IPS-20b (cell line): ENCODE measurements around the gene NLRP7.
A peak's percentile ranks its signal among the peaks of the same experiment; 100 is the strongest.
"Not testable (repeated sequence)": the region's sequence is repeated elsewhere in the genome, so short reads cannot be mapped to it uniquely, and the experiment has no call there.

Experiments
- H3K27ac ChIP-seq: one replicate; pipeline ENCODE4 v1.5.1; 2013; ENCODE audit warnings: low read length
- H3K27me3 ChIP-seq: 2 replicates; pipeline ENCODE4 v1.6.1; 2013; ENCODE audit warnings: mild to moderate bottlenecking, low read length, inconsistent platforms; ENCODE audit not compliant: insufficient read depth
- H3K36me3 ChIP-seq: 2 replicates; pipeline ENCODE4 v1.6.1; 2013; ENCODE audit warnings: low read depth, mild to moderate bottlenecking, inconsistent platforms, low read length, moderate library complexity; ENCODE audit not compliant: insufficient read depth
- H3K4me1 ChIP-seq: 2 replicates; pipeline ENCODE4 v1.6.1; 2013; ENCODE audit warnings: mild to moderate bottlenecking, control low read depth, inconsistent platforms, low read length, moderate library complexity; ENCODE audit not compliant: insufficient read depth
- H3K4me3 ChIP-seq: 2 replicates; pipeline ENCODE4 v1.5.1; 2013; ENCODE audit warnings: mild to moderate bottlenecking, low read length, inconsistent platforms
- H3K9ac ChIP-seq: 2 replicates; pipeline ENCODE4 v1.6.1; 2013; ENCODE audit warnings: low read depth, mild to moderate bottlenecking, inconsistent platforms, low read length, moderate library complexity
- H3K9me3 ChIP-seq: 2 replicates; pipeline ENCODE4 v1.6.1; 2013; ENCODE audit warnings: mild to moderate bottlenecking, low read depth, low read length, inconsistent platforms; ENCODE audit not compliant: insufficient read depth

The NLRP7 gene

GRCh38 chr19:54894106-54894505 is 53.2 kb downstream of the NLRP7 start:
- H3K27me3 ChIP-seq, H3K4me1 ChIP-seq, H3K4me3 ChIP-seq, H3K36me3 ChIP-seq, H3K27ac ChIP-seq, H3K9me3 ChIP-seq, H3K9ac ChIP-seq: not testable (repeated sequence)

DNA sequence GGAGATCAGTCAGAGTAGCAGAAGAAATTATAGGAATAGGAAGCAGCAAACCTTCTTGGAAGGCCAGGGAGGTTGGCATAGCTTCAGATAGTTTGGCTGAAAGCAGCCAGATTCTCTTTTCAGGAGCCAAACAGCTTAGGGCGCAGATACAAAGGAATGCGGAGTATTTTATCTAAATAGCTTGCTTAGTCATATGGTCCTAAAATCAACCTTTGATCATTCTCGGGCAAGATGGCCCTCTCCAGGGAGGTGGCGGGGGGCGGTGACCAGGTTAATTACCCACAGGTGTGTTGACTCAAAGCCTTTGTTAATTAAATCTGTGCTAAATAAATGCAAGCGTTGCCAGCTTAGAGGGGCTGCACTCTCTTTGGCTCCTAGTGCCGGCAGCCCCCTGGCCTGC is 53.9 kb downstream of the NLRP7 start:
- H3K4me3 ChIP-seq: peak overlapping the region; percentile 35; the same call in 1 of the 2 replicates
- H3K27ac ChIP-seq: peak overlapping the region; percentile 56
- H3K36me3 ChIP-seq: no peaks in the 10 kb centered on the region
- peaks cover 4% of the 10 kb centered on the region for H3K4me1 ChIP-seq
- H3K9ac ChIP-seq: peak overlapping the region; percentile 32
- no peaks in the 10 kb centered on the region for H3K9me3 ChIP-seq
- no peaks in the 10 kb centered on the region for H3K27me3 ChIP-seq

- no peak overlapping the region for H3K27ac ChIP-seq
- H3K9me3 ChIP-seq: no peaks in the 10 kb centered on the region
- H3K36me3 ChIP-seq: no peaks in the 10 kb centered on the region
- H3K4me3 ChIP-seq: no peak overlapping the region
- no peaks in the 10 kb centered on the region for H3K27me3 ChIP-seq
- H3K9ac ChIP-seq: no peak overlapping the region
- H3K4me1 ChIP-seq: peaks cover 4% of the 10 kb centered on the region
These were observed 57.8 kb downstream of the NLRP7 start for GRCh38 chr19:54889566-54889965.

DNA sequence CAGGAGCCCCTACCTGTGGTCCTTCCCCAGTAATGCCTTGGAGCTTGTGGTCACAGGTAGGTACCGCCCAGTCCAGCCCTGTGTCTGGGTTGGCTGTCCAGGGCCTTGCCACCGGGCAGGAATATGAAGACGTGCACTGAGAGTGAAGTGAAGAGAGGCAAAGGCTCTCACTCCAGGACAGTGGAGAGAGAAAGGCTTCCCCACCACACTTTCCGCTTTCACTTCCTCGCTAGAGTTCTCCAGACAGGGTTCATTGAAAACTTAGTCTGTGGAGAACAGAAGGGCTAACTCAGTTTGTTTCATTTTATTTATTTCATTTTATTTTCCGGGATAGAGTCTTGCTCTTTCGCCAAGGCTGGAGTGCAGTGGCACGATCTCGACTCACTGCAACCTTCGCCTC is 59.1 kb downstream of the NLRP7 start:
- H3K9ac ChIP-seq: no peak overlapping the region
- H3K27me3 ChIP-seq: no peaks in the 10 kb centered on the region
- peaks cover 2% of the 10 kb centered on the region for H3K4me1 ChIP-seq
- H3K9me3 ChIP-seq: no peaks in the 10 kb centered on the region
- H3K4me3 ChIP-seq: no peak overlapping the region
- H3K36me3 ChIP-seq: no peaks in the 10 kb centered on the region
- H3K27ac ChIP-seq: no peak overlapping the region

GRCh38 chr19:54883228-54883627 is 64.1 kb downstream of the NLRP7 start:
- Histone ChIP-seq H3K27me3 (peaks cover 10% of the 10 kb centered on the region), H3K36me3 (no peaks in the 10 kb centered on the region), H3K9me3 (no peaks in the 10 kb centered on the region), H3K27ac (no peak overlapping the region), H3K9ac (no peak overlapping the region), H3K4me3 (no peak overlapping the region), H3K4me1 (no peaks in the 10 kb centered on the region; the same call in 1 of the 2 replicates)

DNA sequence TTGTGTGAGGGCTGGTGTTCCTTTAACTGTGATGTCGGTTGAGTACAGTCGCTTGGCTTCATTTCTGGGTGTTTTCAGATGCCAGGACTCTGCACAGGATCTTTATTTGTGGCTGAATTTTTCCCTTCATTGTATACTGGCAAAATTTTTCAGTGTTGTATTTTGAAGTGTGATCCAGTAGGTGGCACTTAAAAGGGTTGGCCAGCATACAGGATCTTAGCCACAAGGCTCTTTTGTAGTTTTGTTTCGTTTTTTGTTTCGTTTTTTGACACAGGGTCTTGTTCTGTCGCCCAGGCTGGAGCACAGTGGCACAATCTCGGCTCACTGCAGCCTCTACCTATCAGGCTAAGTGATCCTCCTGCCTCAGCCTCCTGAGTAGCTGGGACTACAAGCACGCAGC is 64.6 kb downstream of the NLRP7 start:
- Histone ChIP-seq H3K9me3 (no peaks in the 10 kb centered on the region), H3K4me3 (no peak overlapping the region), H3K27ac (no peak overlapping the region), H3K4me1 (no peaks in the 10 kb centered on the region; the same call in 1 of the 2 replicates), H3K9ac (no peak overlapping the region), H3K36me3 (no peaks in the 10 kb centered on the region), H3K27me3 (peaks cover 10% of the 10 kb centered on the region)

DNA sequence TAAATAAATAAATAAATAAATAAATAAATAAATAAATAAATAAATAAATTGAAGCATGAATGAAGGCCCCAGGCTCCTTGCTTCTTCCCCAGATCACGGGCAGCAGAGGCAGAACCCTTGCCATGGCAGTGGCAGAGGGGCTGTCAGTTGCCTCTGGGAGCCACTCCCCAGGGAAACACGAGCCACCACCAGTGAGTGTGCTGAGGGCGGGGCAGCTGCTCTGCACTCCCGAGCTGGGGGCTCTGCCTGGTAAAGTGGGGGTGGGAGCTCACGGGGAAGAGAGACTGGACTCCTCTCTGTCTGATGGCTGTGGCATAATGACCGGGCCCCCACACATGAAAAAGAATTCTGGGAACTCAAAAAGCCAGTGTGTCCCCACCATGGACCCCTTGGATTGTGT is 65.4 kb downstream of the NLRP7 start:
- H3K4me3 ChIP-seq: no peak overlapping the region
- H3K27me3 ChIP-seq: peaks cover 10% of the 10 kb centered on the region
- H3K9ac ChIP-seq: no peak overlapping the region
- no peaks in the 10 kb centered on the region for H3K36me3 ChIP-seq
- no peaks in the 10 kb centered on the region; the same call in 1 of the 2 replicates for H3K4me1 ChIP-seq
- H3K27ac ChIP-seq: no peak overlapping the region
- H3K9me3 ChIP-seq: no peaks in the 10 kb centered on the region

DNA sequence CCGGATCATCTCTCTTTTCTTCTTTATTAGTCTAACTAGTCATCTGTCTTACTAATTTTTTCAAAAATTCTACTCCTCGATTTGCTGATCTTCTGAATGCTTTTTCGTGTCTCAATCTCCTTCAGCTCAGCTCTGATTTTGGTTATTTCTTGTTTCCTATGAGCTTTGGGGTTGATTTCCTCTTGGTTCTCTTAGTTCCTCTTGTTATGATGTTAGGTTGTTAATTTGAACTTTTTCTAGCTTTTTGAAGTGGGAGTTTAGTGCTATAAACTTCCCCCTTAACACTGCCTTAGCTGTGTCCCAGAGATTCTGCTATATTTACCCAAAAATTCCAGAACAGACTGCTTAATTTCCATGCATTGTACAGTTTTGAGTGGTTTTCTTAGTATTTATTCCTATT is 69.9 kb downstream of the NLRP7 start:
- H3K4me3 ChIP-seq: no peak overlapping the region
- no peaks in the 10 kb centered on the region; the same call in 1 of the 2 replicates for H3K4me1 ChIP-seq
- H3K36me3 ChIP-seq: no peaks in the 10 kb centered on the region
- H3K27ac ChIP-seq: no peak overlapping the region
- H3K9me3 ChIP-seq: no peaks in the 10 kb centered on the region; the same call in 1 of the 2 replicates
- no peak overlapping the region for H3K9ac ChIP-seq
- peaks cover 17% of the 10 kb centered on the region for H3K27me3 ChIP-seq

DNA sequence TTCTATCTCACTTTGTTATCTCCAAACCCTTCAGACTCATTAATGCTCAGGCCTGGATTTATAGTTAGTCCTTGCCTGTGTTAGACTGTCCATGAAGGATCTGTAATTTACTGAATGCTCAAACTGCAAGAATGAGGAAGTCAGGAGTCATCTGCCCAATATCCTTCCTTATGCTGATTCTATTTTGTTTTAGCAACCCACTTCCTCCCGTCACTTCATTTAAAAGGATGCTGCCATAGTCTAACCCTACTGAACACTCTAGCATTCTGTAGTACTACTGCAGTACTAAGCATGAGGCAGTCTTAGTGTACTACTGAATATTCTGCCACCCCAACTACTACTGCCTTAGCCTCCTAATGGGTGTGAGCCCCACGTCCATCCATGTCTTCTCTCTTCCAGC is 71.8 kb downstream of the NLRP7 start:
- Histone ChIP-seq H3K36me3 (no peaks in the 10 kb centered on the region), H3K27me3 (peaks cover 10% of the 10 kb centered on the region; the same call in 1 of the 2 replicates), H3K4me3 (no peak overlapping the region), H3K9ac (no peak overlapping the region), H3K27ac (no peak overlapping the region), H3K4me1 (no peaks in the 10 kb centered on the region; the same call in 1 of the 2 replicates), H3K9me3 (no peaks in the 10 kb centered on the region; the same call in 1 of the 2 replicates)

DNA sequence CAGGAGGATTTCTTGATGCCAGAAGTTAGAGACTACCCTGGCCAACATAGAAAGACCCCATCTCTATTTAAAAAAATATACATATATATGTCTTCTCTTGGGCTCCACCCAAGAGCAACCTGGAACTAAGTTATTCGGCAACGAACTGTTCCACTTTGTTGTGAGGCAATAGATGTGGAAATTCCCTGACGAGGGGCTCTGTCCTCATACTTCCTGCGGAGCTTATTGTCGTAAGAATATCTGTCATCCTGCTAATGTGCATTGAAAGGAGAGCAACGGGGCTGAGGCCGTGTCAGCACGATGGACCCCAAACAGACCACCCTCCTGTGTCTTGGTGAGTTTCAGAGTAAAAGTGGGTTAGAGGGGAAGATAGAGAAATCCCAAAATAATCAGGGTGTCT is 73.3 kb downstream of the NLRP7 start, which contains the start of gene FCAR:
TSS of gene FCAR (plus strand) at position 246 of the 400 bp plus-strand sequence. CDS start at position 301, 55 bp downstream.
- Histone ChIP-seq H3K27ac (no peak within 1 kb of the TSS), H3K4me3 (no peak within 1 kb of the TSS)

More for the DNA sequence above, 73.3 kb downstream of the NLRP7 start, which contains the start of gene FCAR:
- Histone ChIP-seq H3K9ac (no peak within 1 kb of the TSS), H3K4me1 (no peaks in the 10 kb centered on the region; the same call in 1 of the 2 replicates), H3K27me3 (0 out of 2 replicates have a peak, but pooled peaks cover 6% of the 10 kb centered on the region), H3K36me3 (no peaks in the 10 kb centered on the region), H3K9me3 (peaks cover 5% of the 10 kb centered on the region; the same call in 1 of the 2 replicates)
